Ishikawa (cell line): Measurements from ENCODE around the gene GALNTL6.

Source experiments
- CEBPB ChIP-seq: IDR thresholded peaks from 2 replicates; pipeline ENCODE4 v1.6.1; 2012
- CREB1 ChIP-seq: IDR thresholded peaks from 2 replicates; pipeline ENCODE4 v1.6.1; 2012; ENCODE audit warnings: low read depth
- EGR1 ChIP-seq: IDR thresholded peaks from 2 replicates; pipeline ENCODE4 v1.6.1; 2012
- EP300 ChIP-seq: IDR thresholded peaks from 2 replicates; pipeline ENCODE4 v1.6.1; 2012; ENCODE audit warnings: borderline replicate concordance
- FOXM1 ChIP-seq: IDR thresholded peaks from 2 replicates; pipeline ENCODE4 v1.6.1; 2012; ENCODE audit warnings: low read depth, borderline replicate concordance
- NFIC ChIP-seq: IDR thresholded peaks from 2 replicates; pipeline ENCODE4 v1.6.1; 2012
- RAD21 ChIP-seq: IDR thresholded peaks from 2 replicates; pipeline ENCODE4 v1.6.1; 2012; ENCODE audit warnings: low read depth
- TAF1 ChIP-seq: IDR thresholded peaks from 2 replicates; pipeline ENCODE4 v1.6.1; 2012; ENCODE audit warnings: low read depth, mild to moderate bottlenecking
- TCF12 ChIP-seq: IDR thresholded peaks from 2 replicates; pipeline ENCODE4 v1.6.1; 2012; ENCODE audit warnings: low read depth
- TEAD4 ChIP-seq: IDR thresholded peaks from 2 replicates; pipeline ENCODE4 v1.6.1; 2012
- YY1 ChIP-seq: IDR thresholded peaks from 2 replicates; pipeline ENCODE4 v1.6.1; 2012; ENCODE audit warnings: low read depth
- ZBTB7A ChIP-seq: IDR thresholded peaks from 2 replicates; pipeline ENCODE4 v1.6.1; 2012; ENCODE audit warnings: low read depth
- TF ChIP-seq, protein P1 (sequence below): IDR thresholded peaks from 2 replicates; pipeline ENCODE4 v1.6.1; 2012; ENCODE audit warnings: low read depth, mild to moderate bottlenecking
- TF ChIP-seq, protein P2 (sequence below): IDR thresholded peaks from 2 replicates; pipeline ENCODE4 v1.6.1; 2012
- TF ChIP-seq, protein P3 (sequence below): IDR thresholded peaks from 2 replicates; pipeline ENCODE4 v1.6.1; 2012

GALNTL6 gene

DNA sequence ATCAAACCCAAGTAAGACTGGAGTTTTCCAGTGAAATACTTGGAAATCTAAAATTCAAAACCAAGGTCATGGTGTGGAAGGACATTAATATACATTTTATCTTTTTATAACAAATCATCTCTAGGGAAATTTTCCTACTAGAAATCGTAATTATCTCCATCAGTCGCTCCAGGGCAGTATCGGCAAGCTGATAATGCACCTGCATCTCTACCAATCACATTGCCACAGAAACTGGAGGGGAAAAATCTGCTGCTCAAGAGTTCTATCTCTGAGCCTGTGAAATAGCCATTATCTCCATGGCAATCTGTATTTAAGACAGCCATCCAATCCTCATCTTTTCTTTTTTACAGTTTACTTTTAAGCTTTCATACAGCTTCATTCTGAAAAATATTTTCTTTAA, 817.1 kb downstream of the GALNTL6 start:
- TF ChIP-seq TEAD4 (no peak), TAF1 (no peak), EP300 (no peak), CREB1 (no peak), CEBPB (no peak), RAD21 (no peak), ZBTB7A (no peak), NFIC (no peak), EGR1 (no peak), YY1 (no peak), FOXM1 (no peak), TCF12 (no peak)
- TF ChIP-seq, protein P1, sequence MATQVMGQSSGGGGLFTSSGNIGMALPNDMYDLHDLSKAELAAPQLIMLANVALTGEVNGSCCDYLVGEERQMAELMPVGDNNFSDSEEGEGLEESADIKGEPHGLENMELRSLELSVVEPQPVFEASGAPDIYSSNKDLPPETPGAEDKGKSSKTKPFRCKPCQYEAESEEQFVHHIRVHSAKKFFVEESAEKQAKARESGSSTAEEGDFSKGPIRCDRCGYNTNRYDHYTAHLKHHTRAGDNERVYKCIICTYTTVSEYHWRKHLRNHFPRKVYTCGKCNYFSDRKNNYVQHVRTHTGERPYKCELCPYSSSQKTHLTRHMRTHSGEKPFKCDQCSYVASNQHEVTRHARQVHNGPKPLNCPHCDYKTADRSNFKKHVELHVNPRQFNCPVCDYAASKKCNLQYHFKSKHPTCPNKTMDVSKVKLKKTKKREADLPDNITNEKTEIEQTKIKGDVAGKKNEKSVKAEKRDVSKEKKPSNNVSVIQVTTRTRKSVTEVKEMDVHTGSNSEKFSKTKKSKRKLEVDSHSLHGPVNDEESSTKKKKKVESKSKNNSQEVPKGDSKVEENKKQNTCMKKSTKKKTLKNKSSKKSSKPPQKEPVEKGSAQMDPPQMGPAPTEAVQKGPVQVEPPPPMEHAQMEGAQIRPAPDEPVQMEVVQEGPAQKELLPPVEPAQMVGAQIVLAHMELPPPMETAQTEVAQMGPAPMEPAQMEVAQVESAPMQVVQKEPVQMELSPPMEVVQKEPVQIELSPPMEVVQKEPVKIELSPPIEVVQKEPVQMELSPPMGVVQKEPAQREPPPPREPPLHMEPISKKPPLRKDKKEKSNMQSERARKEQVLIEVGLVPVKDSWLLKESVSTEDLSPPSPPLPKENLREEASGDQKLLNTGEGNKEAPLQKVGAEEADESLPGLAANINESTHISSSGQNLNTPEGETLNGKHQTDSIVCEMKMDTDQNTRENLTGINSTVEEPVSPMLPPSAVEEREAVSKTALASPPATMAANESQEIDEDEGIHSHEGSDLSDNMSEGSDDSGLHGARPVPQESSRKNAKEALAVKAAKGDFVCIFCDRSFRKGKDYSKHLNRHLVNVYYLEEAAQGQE, result no peak
- TF ChIP-seq, protein P2, sequence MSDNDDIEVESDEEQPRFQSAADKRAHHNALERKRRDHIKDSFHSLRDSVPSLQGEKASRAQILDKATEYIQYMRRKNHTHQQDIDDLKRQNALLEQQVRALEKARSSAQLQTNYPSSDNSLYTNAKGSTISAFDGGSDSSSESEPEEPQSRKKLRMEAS, result no peak
- TF ChIP-seq, protein P3, sequence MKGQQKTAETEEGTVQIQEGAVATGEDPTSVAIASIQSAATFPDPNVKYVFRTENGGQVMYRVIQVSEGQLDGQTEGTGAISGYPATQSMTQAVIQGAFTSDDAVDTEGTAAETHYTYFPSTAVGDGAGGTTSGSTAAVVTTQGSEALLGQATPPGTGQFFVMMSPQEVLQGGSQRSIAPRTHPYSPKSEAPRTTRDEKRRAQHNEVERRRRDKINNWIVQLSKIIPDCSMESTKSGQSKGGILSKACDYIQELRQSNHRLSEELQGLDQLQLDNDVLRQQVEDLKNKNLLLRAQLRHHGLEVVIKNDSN, result no peak

DNA sequence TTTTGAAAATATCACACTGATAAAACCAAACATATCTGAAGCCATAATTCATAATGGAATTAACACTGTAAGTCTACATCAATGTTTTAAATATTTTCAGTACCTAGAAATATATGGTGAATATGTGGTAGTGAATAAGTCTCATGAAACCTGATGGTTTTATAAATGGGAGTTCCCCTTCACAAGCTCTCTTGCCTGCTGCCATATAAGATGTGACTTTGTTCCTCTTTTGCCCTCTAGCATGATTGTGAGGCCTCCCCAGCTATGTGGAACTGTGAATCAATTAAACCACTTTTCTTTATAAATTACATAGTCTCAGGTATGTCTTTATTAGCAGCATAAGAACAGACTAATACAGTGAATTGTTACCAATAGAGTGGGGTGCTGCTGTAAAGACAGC, 818.6 kb downstream of the GALNTL6 start:
- TF ChIP-seq, protein P1, result no peak
- TF ChIP-seq, protein P3, result no peak
- TF ChIP-seq CEBPB (no peak), EP300 (no peak), EGR1 (no peak)

DNA sequence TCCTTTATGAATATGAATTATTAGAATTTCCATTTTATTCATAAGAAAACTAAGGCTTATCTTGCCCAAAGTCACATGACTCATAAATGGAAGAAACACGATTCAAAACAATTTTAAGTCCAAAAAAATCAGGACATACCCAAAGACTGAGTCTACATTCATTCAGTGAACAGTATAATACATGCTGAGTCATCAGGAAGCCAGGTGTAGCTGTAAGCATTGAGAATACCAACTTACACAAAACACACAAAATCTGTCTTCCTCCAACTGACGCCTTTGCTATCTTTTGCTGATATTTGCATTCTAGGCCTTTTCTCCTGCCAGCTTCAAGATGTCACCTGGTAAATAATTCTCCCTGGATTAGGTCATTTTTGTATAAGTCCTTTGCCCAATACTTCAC, 835.3 kb downstream of the GALNTL6 start:
- no peak for TF ChIP-seq YY1
- TF ChIP-seq EP300, result no peak
- no peak for TF ChIP-seq EGR1
- TF ChIP-seq TAF1, result no peak
- TF ChIP-seq, protein P1, result no peak
- no peak for TF ChIP-seq FOXM1
- TF ChIP-seq TCF12, result no peak
- TF ChIP-seq ZBTB7A, result no peak
- no peak for TF ChIP-seq NFIC
- TF ChIP-seq, protein P2, result no peak
- no peak for TF ChIP-seq TEAD4
- no peak for TF ChIP-seq CEBPB
- TF ChIP-seq, protein P3, result no peak
- TF ChIP-seq RAD21, result no peak
- TF ChIP-seq CREB1, result no peak

DNA sequence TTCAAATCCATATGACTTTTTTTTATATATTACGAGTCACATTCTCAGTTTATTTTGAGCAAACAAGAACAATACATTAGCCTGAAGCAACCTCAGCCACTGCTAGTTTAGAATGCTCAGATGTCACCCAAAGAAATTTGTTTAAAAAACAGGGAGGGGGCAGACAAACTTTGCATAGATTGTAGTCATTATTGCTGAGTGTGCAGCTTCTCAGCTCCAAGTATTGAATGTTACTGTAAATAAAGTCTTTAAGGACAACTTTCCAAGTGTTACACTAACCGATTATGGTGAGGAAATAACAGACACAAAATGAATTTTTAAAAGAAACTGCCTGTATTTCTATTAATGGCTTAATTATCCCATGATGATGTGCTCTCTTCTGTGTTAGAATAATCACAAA, 835.9 kb downstream of the GALNTL6 start:
- no peak for TF ChIP-seq TCF12
- TF ChIP-seq, protein P3, result no peak
- TF ChIP-seq, protein P2, result no peak
